Smooth muscle cell (in vitro differentiated cells): ENCODE measurements around the gene GNPTG. TPM values are rescaled to one million over a fixed set of nuclear protein-coding genes. Genes with fewer than 3 reads are reported as not detected.

Source experiments
- DNase-seq: peaks from one replicate; lab custom pipeline; 2025; ENCODE audit not compliant: unreplicated experiment; lab: John Stamatoyannopoulos, UW
- H2AFZ ChIP-seq: fragments of 200-600 bp; sonication (generic); 2 replicates; pipeline ENCODE4 v1.6.0; 2016; ENCODE audit warnings: antibody characterized with exemption, low read depth, mild to moderate bottlenecking
- H3F3A ChIP-seq: fragments of 200-600 bp; sonication (generic); 2 replicates; pipeline ENCODE4 v1.6.0; 2017; ENCODE audit warnings: antibody characterized with exemption, low read depth
- H3K27ac ChIP-seq: fragments of 200-600 bp; sonication (generic); 2 replicates; pipeline ENCODE4 v1.5.1; 2016; ENCODE audit warnings: low read depth, mild to moderate bottlenecking
- H3K27me3 ChIP-seq: fragments of 200-600 bp; sonication (generic); 2 replicates; pipeline ENCODE4 v1.6.1; 2016; ENCODE audit warnings: low read depth, mild to moderate bottlenecking
- H3K36me3 ChIP-seq: fragments of 200-600 bp; sonication (generic); 2 replicates; pipeline ENCODE4 v1.5.1; 2016; ENCODE audit warnings: low read depth
- H3K4me1 ChIP-seq: fragments of 200-600 bp; sonication (generic); 2 replicates; pipeline ENCODE4 v1.5.1; 2016; ENCODE audit warnings: low read depth
- H3K4me2 ChIP-seq: fragments of 200-600 bp; sonication (generic); 2 replicates; pipeline ENCODE4 v1.6.0; 2016; ENCODE audit warnings: mild to moderate bottlenecking
- H3K4me3 ChIP-seq: fragments of 200-600 bp; sonication (generic); 2 replicates; pipeline ENCODE4 v1.5.1; 2016; ENCODE audit warnings: mild to moderate bottlenecking
- H3K79me2 ChIP-seq: fragments of 200-600 bp; sonication (generic); 2 replicates; pipeline ENCODE4 v1.6.0; 2016; ENCODE audit warnings: low read depth, mild to moderate bottlenecking
- H3K9ac ChIP-seq: fragments of 200-600 bp; sonication (generic); 2 replicates; pipeline ENCODE4 v1.6.0; 2016; ENCODE audit warnings: low read depth
- H3K9me3 ChIP-seq: fragments of 200-600 bp; sonication (generic); replicated peaks from 2 replicates; pipeline ENCODE4 v1.5.1; 2016; ENCODE audit warnings: low read depth
- H4K20me1 ChIP-seq: fragments of 200-600 bp; sonication (generic); 2 replicates; pipeline ENCODE4 v1.6.0; 2016; ENCODE audit warnings: low read depth
- CTCF ChIP-seq: fragments of 200-600 bp; sonication (generic); IDR thresholded peaks from 2 replicates; pipeline ENCODE4 v1.5.1; 2017; ENCODE audit warnings: borderline replicate concordance, mild to moderate bottlenecking, antibody characterized with exemption; ENCODE audit not compliant: insufficient read depth, poor library complexity, severe bottlenecking
- WGBS: methylation state at CpG from one replicate; pipeline ENCODE4 v1.1.7; 2016; ENCODE audit warnings: low lambda C conversion rate; 5-methylcytosine and 5-hydroxymethylcytosine counted together
- polyA plus RNA-seq: library from polyadenylated mRNA; unstranded; fragments of >200 nt; fragmentation: Nextera tagmentation; extraction: Ambion mirVana; gene quantifications from 2 replicates; pipeline ENCODE4 v1.2.1, GENCODE V29; 2016
- total RNA-seq: library from RNA; depleted of rRNA; stranded (reverse); fragments of >200 nt; gene quantifications from 2 replicates; pipeline ENCODE4 v1.2.3, GENCODE V29; 2014

GNPTG gene
- total and polyA plus RNA-seq, 2 experiments from 2014 or later, result 28.0 to 73.3 TPM

DNA sequence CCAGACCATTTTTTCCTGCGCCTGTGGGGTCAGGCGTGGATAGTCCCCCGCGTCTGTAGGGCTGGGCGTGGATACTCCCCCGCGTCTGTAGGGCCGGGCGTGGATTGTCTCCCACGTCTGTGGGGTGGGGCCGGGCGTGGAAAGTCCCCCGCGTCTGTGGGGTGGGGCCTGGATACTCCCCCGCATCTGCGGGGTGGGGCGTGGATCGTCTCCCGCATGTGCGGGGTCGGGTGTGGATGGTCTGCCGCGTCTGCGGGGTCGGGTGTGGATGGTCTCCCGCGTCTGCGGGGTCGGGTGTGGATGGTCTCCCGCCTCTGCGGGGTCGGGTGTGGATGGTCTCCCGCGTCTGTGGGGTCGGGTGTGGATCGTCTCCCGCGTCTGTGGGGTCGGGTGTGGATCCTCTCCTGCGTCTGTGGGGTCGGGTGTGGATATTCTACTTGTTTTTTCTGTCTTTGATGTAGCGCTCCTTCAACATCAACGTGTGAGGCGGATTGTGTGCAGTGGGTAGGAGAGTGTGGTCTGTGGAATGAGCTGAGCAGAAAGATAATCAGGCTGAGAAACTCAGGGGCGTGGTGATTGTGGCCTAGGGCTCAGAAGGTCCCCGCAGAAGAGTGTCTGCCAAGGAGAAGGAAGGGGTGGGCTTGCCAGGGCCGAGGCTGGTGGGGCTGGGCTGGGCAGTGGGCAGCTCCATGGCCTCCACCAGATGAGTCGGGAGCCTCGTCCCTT lies 3.2 kb downstream of the GNPTG start:
- no peaks in the 10 kb centered on the region for H3K27me3 ChIP-seq
- H3K9me3 ChIP-seq, result no peaks in the 10 kb centered on the region
- no peak overlapping the region for H2AFZ ChIP-seq
- H3K27ac ChIP-seq, result no peak overlapping the region
- H3K36me3 ChIP-seq, result no peaks in the 10 kb centered on the region
- H3K79me2 ChIP-seq, result peaks cover 70% of the 10 kb centered on the region
- H3K4me3 ChIP-seq, result no peak overlapping the region
- H3K4me2 ChIP-seq, result no peak overlapping the region
- 96% methylated on average over 42 of the region's 49 CpGs for WGBS
- peaks cover 58% of the 10 kb centered on the region for H4K20me1 ChIP-seq
- TF ChIP-seq CTCF, result no peak
- no peak for DNase-seq
- no peaks in the 10 kb centered on the region for H3F3A ChIP-seq
- H3K9ac ChIP-seq, result no peak overlapping the region
- peaks cover 7% of the 10 kb centered on the region for H3K4me1 ChIP-seq

DNA sequence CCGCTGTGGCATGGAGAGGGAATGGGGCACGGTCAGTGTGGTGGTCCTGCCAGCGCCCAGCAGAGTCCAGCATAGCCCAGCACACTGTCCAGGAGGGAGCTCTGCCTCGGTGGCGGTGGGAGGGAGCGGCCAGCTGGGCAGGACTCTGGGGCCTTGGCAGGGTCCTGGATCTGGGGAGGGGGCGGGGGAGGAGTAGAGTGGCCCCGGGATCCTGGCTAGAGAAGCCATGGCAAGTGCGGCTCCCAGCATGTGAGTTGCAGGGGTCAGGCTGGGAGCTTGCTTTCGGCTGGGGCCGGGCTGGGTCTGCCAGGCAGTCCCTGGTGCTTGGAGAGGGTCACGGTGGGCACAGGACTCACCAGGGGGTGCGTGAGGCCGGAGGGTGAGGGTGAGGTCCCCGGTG lies 3.9 kb downstream of the GNPTG start:
- Histone ChIP-seq H3F3A (no peaks in the 10 kb centered on the region), H3K27me3 (no peaks in the 10 kb centered on the region), H3K4me3 (no peak overlapping the region), H3K4me1 (peaks cover 7% of the 10 kb centered on the region), H3K4me2 (no peak overlapping the region), H3K79me2 (peaks cover 69% of the 10 kb centered on the region), H3K36me3 (no peaks in the 10 kb centered on the region), H2AFZ (no peak overlapping the region), H3K27ac (no peak overlapping the region), H4K20me1 (peaks cover 62% of the 10 kb centered on the region), H3K9me3 (no peaks in the 10 kb centered on the region), H3K9ac (no peak overlapping the region)
- no peak for TF ChIP-seq CTCF
- 95% methylated on average over 11 of the region's 15 CpGs for WGBS
- no peak for DNase-seq

- no peak for TF ChIP-seq CTCF
- no peak overlapping the region for H2AFZ ChIP-seq
- peaks cover 7% of the 10 kb centered on the region for H3K4me1 ChIP-seq
- peaks cover 62% of the 10 kb centered on the region for H3K79me2 ChIP-seq
- 89% methylated on average over 26 of the region's 33 CpGs for WGBS
- peaks cover 67% of the 10 kb centered on the region for H4K20me1 ChIP-seq
- H3K27ac ChIP-seq, result no peak overlapping the region
- H3K9me3 ChIP-seq, result no peaks in the 10 kb centered on the region
- H3K27me3 ChIP-seq, result no peaks in the 10 kb centered on the region
- no peaks in the 10 kb centered on the region for H3F3A ChIP-seq
- no peak overlapping the region for H3K4me2 ChIP-seq
- DNase-seq, result no peak
- H3K9ac ChIP-seq, result no peak overlapping the region
- no peak overlapping the region for H3K4me3 ChIP-seq
- no peaks in the 10 kb centered on the region for H3K36me3 ChIP-seq
Observed at GRCh38 chr16:1356061-1356900, 4.5 kb downstream of the GNPTG start.
